Activated CD8-positive, alpha-beta memory T cell treated with anti-CD3 and anti-CD28 coated beads, Interleukin-2, amount 50 U/mL, for 24 hours (primary cell): ENCODE measurements around the gene PPOX.
A peak's percentile ranks its signal among the peaks of the same experiment; 100 is the strongest.

Experiments
- DNase-seq: peaks from one replicate; pipeline ENCODE4 v3.0.0-alpha.2; 2020; ENCODE audit errors: extremely low read depth

The PPOX gene

DNA sequence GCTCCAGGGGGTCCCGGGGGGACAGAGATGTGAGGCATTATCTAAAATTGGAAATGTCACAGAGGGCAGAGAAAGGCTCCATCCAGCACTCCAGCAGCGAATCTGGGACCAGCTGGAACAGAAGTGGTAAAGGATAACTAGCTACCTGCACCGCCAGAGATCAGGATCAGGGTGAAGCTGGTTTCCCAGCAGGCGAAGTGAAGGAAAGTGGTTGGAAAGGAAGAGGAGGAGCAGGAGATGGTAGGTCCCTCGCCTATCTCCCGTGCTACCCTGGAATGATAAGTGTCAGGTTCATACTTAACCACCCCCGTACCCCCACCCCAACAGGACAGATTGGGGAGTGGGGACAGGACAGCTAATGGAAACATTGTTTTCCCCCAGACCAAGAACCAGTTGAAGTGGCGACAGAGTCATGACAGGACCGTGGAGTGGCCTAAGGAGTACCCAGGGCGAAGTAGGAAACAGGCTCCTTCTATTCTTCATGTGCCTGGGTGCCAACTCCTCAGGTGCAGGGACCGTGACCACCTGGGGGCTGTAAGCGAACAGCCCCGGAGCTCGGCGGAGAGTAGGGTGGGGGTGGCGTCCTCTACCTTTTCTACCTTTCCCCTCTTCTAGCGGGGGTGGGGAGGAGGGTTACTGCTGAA is 10.4 kb downstream of the PPOX start:
- no peak for DNase-seq

DNA sequence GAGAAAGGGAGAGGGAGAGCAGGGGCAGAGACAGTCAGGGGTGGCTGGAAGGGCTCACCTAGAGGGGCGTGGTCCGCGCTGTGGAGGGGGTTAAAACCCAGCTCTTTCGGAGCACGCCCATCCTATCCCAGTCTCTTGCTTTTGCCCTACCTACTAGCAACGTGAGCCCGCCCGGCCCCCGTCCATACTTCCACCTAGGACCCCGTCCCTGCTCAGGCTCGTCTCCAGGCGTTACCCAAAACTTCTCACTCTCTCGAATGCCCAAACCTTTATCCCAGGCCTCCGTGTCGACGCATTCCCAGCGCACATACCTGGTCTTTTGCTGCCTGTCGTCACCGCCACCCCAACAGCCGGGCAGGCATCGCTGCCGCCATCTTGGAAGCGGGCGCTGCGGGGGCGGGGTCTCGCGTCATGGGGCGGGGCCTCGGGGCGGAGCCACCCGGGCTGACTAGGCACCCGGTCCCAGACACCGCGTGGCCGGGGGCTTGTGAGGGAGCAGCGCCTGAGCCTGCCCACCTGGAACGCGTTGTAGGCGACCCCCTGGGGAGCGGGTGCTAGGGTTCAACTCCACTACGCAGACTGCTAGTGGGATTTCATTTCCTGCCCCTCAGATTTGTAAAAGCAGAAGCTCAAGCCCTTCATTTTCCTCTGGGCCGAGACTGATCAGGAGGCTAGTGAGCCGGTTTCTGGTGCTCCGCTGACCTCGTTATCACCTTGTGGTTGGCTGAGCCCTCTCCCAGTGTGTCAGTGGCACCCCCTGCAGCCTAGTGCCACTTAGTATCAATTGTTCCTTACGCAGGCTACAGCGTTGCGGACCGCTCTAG is 11.1 kb downstream of the PPOX start, which contains the start of gene B4GALT3:
B4GALT3 (minus strand) TSS at position 396 of the 824 bp plus-strand sequence. CDS start 1,447 bp downstream, outside the sequence.
- peak; percentile 83 for DNase-seq

DNA sequence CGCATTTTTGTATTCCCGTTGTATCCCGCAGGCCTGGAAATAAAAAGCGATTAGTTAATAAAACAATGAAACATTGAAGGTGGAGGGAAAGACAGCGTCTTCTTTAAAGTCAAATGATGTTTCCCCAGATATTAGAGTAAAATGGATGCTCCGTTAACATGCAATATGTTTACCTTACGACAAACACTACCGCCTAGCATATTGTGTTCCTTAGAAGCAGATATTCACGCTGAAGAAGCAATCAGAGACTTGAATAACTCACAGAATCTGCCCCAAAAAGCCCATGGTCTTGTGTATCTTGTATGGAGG is 11.7 kb downstream of the PPOX start:
- DNase-seq, result no peak

DNA sequence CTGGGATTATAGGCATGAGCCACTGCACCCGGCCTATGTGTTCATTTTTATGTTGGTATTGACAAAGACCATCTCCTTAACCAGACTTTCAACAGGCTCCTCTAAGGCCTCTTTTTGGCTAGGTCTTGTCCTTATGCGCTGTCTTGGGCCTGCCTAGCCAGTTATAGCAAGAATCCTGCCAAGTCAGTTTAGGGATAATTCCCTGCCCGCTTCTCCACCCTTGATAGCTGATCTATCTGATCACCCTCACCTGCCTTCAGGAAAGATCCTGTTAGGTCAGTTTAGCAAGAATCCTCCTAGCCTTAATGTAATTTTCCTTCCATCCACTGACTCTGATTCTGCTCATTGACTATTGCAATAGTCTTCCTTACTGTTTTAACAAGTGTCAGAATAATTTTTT is 13.5 kb downstream of the PPOX start:
- no peak for DNase-seq

DNA sequence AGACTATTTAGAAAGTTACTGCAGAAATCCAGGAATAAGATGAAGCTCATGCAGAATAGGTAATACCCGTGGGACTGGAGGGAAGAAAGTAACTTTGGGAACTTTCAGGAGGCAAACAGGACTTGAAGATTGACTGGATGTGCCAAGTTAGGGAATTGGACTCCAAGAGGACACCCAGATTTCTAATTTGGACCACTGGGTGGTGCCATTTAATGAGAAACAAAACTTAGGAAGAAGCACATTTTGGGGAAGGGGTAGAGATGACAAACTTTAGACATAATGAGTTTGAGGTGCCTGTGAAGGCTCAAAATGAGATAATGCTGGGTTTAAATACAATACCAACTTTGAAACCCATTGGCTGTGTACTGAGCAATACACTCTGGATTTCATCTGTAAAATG is 14.4 kb downstream of the PPOX start:
- DNase-seq, result no peak

DNA sequence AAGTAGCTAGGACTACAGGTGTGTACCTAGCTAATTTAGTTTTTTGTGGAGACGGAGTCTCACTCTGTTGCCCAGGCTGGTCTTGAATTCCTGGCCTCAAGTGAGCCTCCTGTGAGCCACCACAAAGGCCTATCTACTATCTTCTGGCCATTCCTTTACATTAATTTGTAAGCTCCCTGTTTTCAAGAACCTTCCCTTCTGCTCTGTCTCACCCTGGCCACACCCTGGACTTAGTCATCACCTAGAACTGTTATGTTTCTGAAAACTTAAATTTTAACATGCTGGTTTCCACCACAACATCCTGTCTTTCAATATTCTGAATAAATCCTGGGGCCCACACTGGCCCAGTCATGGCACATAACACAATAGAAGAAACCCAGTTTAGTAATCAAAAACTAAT is 16.0 kb downstream of the PPOX start:
- DNase-seq, result no peak

DNA sequence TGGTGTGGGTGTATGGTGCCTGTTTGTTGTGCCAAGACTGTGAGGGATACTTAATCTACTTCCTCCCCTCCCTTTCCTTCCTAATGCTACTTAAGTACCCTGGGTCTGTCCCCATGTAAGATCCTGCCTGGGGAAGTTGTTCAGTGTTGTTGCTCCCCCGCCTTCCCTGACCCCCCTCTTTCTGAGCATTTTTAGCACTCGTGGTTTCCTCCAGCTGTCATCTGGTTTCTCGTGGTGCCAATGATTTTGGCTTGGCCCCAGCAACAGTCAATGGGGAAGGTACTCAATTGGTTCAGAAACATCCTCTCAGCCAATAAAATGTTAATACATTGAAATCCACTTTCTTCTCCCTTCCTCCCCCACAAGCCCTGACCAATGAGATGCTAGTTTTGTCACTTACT is 19.1 kb downstream of the PPOX start:
- peak; percentile 45 for DNase-seq

DNA sequence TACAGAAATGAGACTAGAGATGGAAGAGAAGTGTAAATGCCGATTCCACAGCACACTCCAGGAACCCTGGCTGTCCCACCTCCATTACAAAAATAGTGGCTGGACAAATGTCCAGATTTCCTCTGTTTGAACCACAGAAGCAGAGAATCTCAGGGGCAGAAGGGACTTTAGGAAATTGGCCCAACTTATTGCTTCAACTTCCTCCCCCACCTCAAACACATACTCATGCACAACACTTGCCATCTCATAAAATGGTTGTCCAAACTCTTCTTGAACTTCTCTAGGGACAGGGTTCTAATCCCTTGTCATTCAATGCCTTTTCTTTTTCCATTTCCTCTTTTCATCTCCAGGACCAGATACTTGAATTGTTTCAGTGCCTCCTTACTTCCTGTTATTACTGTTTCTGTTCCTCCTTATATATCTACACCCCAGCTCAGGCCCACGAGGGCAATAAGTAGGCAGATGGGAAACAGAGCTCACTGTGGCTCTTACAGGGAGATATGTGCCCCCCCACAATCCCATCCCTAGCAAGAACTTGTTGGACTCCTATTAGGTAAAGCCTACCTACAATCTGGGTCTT is 19.6 kb downstream of the PPOX start:
- DNase-seq, result no peak

DNA sequence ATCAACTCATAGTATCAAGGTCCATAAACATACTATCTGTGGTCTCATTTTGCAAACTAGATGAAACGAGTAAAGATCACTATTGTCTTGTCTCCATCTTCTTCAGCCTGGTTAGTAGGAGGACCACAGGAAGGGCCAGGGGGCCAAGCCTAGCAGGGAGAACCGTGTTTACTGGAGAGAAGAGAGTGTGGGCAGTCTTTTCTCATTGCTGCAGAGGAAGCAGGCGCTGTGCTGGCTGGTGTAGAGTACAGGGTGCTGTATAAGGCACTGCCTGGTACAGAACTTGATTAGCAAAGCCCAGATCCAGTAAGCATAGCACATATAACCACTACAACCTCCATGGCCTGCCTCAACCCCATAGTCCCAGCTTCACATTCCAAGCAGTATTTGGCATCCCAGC is 21.1 kb downstream of the PPOX start:
- DNase-seq, result no peak

DNA sequence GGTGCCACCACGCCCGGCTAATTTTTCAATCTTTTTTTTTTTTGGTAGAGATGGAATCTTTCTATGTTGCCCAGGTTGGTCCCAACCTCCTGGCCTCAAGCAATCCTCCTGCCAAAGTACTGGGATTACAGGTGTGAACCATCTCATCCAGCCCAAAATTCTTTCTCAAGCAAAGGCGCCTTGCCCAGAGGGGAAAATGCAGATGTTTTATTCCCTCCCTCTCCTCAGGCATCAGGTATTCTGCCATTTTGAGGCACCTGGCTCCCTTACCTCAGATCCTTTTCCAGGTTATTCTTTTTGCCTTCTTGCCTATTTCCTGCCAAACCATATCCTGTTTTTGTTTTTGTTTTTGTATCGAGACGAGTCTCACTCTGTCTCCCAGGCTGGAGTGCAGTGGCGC is 22.2 kb downstream of the PPOX start:
- no peak for DNase-seq

DNA sequence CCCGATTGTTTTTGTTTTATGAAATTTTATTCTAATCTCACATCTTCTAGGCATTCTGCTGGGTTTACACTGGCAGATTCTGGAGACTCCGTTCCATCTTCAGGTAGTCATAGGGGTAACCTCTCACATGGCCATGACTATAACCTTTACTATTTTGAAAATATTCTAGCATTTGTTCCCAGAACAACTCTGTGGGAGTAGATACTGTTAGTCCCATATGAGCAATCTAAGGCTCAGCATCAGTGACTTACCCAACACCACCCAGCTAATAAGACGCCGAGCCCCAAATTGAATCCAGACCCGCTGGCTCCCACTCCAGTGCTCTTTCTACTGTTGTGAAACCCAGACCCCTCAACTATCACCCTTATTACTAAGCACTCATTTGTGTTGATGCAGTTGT is 22.8 kb downstream of the PPOX start:
- no peak for DNase-seq

DNA sequence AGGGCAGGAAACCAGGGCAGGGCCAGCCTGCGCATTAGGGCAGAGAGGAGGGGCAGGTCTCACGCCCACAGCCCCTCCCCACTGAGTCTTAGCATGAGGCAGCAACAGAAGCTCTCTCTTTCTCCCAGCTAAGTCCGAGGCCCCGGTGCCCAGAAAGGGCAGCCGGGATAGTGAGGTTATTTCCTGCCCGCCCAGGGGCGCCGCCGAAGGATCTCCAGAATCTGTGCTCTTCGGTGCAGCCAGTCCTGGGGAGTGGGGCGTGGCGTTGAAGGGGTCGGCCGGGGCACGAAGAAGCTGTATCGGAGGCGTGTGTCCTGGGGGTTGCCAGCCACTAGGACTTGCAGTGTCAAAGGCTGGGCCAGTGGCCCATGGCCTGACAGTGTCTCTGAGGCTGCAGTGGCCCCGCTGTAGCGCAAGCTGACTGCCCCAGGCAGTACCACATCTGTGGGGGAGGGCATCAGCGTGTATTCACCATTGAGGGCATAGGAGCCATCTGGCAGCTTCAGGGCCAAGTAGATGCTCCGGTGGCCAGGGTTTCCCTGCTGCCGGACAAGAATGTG is 24.8 kb downstream of the PPOX start:
- DNase-seq, result no peak

DNA sequence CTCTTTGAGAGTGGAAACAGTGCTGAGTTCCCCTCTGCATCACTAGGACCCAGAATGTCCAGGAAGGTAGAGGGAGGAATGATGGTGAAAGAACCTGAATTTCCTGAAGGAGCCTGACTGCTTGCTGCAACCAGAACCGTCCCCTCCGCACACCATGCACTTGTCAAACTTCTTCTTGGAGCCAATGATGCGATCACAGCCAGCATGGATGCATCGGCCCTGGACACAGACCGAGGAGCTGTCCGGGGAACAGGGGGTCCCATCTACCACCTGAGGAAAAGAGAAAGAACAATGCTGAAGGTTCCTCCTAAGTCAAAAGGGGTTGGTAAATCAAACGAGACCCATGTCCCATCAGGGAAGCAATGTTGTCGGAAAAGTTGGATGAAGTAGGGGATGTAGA is 25.7 kb downstream of the PPOX start:
- DNase-seq, result no peak

DNA sequence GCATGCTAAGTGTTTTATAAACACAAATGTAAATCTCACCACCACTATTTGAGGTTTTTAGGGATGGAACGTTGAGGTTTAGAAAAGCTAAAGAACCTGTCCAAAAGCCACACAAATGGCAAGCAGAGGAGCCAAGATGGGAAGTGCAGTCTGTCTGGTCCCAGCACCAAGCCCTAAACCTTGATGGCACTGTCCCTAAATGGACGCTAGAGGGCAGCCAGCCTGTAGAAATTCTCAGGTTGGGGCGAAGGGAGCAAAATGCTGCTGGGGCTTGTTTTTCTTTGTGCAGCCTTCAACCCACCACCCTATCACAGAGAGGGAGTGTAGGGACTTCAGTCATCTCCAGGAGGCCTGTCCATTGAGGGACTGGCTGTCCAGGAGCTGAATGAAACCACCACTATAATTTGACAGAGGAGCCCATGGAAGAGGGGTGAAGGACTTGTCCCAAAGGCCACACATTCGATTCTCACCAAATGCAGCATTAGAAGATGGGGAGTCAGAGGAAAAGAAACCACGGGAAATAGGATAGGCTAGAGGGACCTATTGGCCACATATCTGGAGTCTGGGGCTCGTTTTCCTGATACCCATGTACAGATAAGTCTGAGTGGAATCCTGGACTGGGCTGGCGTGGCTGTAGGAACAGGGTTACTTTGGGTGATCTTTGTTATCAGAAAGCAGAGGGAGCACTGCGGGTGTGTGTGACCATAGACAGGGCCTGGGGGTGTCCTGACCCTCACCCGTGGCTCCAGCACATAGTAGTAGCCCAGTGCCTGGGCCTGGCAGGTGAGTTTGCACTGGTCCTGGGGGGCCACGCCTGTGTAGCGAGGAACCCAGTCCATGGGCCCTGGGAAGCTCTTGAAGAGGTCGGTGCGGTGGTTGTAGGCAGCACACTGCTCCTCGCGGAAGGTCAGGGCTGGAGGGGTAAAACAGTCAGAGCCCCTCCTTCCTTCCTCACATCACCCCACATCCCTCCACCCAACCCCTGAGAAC is 26.5 kb downstream of the PPOX start:
- peak; percentile 44 for DNase-seq

DNA sequence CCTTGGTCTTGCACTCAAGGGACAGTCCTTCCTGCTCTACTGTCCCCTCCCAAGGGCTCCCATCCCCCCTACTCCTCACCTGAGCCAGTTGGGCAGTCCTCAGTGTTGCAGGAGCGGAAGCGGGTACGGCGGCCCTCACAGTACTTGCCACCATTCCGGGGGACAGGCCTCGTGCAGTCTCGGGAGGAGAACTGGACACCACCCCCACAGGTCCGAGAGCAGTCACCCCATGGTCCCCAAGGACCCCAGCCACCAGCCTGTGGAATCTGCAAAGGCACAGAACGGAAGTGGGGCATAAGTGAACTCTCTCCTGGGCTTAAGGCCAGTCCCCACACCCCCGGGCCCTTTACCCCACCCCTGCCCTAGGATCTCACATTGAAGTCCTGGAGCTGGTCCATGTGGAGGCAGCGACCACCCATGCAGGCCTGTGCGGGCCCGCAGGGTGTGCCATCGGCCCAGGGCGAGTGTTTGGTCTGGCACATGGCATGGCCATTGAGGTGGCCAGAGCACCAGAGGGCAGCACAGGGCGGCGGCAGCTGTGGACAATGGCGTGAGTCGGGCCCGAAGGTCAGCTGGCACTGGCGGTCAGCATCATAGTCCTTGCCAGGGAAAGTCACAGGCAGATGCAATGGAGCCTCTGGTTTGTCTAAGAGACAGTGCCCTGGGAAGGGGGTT is 27.5 kb downstream of the PPOX start:
- DNase-seq, result no peak

DNA sequence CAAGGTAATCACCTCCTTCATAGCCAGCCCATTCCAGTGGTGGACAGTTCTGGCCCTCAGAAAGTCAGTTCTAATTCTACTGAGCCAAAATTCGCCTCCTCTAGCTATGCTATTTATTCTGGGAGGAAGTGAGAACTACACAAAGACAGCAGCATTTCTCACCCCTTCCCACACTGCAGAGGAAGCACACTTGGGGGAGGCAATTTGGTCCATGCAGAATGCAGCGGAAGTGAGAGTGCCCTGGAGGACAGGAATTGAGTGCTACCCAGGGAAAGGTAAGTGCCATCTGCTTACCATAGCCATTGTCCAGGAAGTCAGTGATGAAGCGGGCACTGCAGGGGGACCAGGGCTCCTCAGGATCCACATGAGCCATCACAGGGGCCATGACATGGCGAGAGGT is 28.9 kb downstream of the PPOX start:
- no peak for DNase-seq

DNA sequence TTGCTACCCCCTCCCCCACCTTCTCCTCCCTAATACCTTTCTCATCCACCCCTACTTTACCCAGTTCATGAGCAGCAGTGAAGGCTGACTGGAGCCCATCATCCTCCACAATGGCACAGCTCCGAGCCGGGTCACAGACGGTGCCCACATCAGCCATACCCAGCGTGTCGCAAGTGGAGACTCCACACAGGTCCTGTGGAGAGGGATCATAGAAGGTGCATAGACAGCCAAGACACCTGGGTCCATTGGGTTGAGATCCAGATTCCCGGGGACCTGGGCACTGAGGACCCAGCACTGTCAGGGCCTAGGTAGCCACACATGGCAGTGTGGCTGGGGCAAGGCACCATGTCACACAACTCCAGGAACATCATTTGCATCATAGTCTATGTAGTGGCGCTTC is 29.9 kb downstream of the PPOX start:
- no peak for DNase-seq

DNA sequence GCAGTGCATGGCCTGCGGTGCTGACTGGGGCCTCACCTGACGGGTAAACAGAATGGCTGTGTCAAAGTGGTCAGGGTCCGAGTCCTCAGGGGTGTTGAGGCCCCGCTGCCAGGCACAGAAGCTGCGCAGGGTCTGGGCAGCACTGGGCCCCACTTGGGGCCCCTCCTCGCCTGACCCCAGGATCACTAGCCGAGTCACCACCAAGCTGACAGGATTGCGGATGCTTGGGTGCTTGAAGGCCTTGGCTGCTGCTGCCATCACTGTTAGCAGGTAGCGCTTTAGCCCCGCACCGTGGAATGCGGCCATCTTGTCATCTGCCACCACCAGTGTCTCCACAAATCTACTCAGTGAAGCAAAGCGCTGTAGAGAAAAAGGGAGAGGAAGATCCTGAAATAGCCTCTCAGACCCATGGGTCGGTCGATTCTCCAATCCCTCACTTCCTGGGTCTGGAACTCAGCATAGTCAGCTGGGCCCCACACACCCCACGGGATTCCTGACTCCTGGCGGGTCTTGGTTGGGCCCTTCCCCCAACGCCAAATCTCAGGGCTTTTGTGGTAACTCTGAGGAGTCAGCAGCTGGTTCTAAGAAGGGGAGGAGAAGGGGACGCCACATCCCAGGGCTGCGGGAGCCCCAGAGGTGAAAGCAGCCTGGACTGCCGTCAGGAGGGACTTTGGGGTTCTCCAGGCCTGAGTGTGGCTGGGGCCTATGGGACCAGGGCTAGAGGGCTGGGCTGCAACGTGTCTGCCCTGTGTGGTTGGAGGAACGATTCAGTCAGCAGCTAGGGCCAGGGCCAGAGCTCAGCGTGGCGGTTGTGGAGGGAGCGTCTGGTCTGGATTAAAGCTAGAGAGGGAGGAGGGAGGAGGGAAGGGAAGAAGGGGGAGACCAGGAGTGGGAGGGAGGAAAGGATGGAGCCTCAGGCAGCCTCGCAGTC is 30.6 kb downstream of the PPOX start:
- no peak for DNase-seq

DNA sequence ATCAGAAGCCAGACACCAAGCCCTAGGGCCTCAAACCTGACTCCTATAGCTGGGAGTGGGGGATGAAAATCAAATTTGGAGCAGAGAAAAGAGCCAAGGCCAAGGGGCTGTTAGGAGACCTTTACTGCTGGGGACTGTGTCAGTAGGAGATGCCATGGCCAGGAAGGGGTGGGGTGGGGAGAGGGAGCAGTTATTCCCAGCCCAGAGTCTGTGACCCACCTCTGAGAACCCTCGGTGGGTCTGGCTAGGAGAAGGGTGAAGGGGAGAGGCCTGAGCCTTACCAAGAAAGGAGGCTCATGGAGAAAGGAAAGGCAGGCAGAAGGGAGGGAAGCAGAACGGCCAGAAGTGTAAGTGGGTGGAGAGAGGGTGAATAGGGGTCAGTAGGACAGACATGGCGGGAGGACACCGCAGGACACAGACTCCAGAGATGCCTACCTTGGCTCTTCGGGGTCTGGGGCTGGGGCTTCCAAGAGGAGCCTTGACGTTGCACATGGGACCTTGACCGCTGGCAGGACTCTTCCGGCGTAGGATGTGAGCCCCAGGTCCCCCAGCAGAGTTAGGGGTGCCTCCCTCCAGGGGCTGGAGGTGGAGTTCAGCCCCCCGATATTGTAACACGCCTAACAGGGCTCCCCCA is 31.5 kb downstream of the PPOX start:
- DNase-seq, result no peak
